Stomach (tissue), 4 donors: ENCODE results near the gene TMEM154.

Source experiments
- CTCF ChIP-seq, 7 experiments: fragments of 450-650 bp in 4 of 7; fragments of 200-600 bp in 3 of 7; sonication (generic) in 3 of 7; IDR thresholded peaks; one replicate each; pipeline ENCODE4 v1.5.1; 2016 to 2019; ENCODE audit warnings: antibody characterized with exemption in 7 of 7, control low read depth in 2 of 7, mild to moderate bottlenecking in 1 of 7
- EP300 ChIP-seq: sonication (generic); formaldehyde crosslinking; IDR thresholded peaks from one replicate; pipeline ENCODE4 v1.6.1; 2017; ENCODE audit warnings: antibody characterized with exemption
- POLR2A ChIP-seq, 4 donors: fragments of 450-650 bp; IDR thresholded peaks; one replicate each; pipeline ENCODE4 v1.6.1; 2016; ENCODE audit warnings: antibody characterized with exemption in 4 of 4, control low read depth in 2 of 4, mild to moderate bottlenecking in 1 of 4, moderate library complexity in 1 of 4
- POLR2AphosphoS5 ChIP-seq, 3 donors: sonication (generic); formaldehyde crosslinking; IDR thresholded peaks; one replicate each; pipeline ENCODE4 v1.6.1; 2016; ENCODE audit warnings: antibody characterized with exemption in 3 of 3

GRCh38 chr4:152620915-152621314 is 58.9 kb downstream of the TMEM154 start:
- TF ChIP-seq POLR2A (IDR thresholded peaks at IDR 0.05) (no peak), CTCF (IDR thresholded peaks at IDR 0.05) (no peak), EP300 (no peak), POLR2AphosphoS5 (IDR thresholded peaks at IDR 0.05) (no peak)
